RPMI7951 (cell line): ENCODE data around the gene SSX3. TPM values are rescaled to one million over a fixed set of nuclear protein-coding genes. Genes with fewer than 3 reads are reported as not detected.
"Not testable (repeated sequence)": the region's sequence is repeated elsewhere in the genome, so short reads cannot be mapped to it uniquely, and the experiment has no call there.

Experiments used
- DNase-seq: peaks from one replicate; pipeline ENCODE4 v3.0.0-alpha.2; 2012; ENCODE audit warnings: low read depth
- total RNA-seq: library from RNA; depleted of rRNA; stranded (reverse); fragments of >200 nt; shearing (Covaris generic); gene quantifications from 2 replicates; pipeline ENCODE4 v1.2.3, GENCODE V29; 2014; rRNA removed

Gene SSX3, protein sequence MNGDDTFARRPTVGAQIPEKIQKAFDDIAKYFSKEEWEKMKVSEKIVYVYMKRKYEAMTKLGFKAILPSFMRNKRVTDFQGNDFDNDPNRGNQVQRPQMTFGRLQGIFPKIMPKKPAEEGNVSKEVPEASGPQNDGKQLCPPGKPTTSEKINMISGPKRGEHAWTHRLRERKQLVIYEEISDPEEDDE
- total RNA-seq: not detected in 2 replicates

DNA sequence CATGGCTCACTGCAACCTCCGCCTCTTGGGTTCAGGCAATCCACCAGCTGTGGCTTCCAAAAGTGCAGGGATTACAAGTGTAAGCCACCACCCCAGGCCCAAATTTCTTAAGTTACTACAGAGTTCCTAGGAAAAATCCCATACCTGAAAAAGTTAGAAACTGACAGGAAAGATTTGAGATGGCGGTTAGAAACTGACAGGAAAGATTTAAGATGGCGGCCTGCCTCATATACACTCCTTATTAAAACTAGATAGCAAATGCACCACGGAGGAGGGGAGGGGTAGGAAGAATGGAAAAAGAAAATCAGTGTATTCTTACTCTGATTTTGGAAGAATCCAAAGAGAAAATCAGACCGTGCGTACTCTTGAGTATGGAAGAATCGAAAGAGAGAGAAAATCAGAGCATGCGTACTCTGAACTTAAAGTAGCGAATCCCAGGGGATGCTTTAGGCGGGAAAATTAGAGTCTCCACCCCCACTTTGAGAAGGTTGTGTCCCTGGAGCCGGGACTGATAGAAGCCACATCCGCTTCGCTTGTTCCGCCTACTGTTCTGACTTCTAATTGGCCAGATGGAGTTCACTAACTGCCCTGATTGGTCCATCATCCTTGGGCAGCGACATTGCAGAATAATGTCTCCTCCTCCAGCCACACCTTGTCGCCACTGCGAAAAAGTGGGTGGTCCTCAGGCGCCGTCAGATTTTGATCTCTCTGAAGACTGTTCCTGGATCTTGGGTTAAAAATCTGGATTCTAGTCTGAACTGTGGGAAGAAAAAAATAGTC lies at the start of gene SSX3:
Gene SSX3, minus strand, starts transcription at position 389 of the 780 bp plus-strand sequence. CDS start 1,454 bp downstream, outside the sequence.
- not testable (repeated sequence) for DNase-seq

DNA sequence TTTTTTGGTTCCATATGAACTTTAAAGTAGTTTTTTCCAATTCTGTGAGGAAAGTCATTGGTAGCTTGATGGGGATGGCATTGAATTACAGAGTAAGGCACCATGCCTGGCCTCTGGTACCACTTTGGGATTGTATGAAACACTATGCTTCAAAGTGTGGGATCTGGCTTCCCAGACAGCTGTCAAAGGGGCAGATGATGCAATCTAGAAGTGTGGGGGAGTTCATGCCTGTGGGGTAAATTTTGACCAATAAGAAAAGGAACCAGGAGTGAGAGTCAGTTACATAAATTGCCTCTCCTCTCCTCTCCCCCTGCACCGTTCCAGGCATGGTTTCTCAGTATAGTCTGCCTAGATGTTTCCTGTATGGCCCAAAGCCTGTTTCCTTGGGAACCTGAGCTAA lies 41.3 kb upstream of the SSX3 start:
- DNase-seq: not testable (repeated sequence)

DNA sequence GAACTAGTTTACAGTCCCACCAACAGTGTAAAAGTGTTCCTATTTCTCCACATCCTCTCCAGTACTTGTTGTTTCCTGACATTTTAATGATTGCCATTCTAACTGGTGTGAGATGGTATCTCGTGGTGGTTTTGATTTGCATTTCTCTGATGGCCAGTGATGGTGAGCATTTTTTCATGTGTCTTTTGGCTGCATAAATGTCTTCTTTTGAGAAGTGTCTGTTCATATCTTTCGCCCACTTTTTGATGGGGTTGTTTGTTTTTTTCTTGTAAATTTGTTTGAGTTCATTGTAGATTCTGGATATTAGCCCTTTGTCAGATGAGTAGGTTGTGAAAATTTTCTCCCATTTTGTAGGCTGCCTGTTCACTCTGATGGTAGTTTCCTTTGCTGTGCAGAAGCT lies 40.4 kb upstream of the SSX3 start:
- DNase-seq: not testable (repeated sequence)

DNA sequence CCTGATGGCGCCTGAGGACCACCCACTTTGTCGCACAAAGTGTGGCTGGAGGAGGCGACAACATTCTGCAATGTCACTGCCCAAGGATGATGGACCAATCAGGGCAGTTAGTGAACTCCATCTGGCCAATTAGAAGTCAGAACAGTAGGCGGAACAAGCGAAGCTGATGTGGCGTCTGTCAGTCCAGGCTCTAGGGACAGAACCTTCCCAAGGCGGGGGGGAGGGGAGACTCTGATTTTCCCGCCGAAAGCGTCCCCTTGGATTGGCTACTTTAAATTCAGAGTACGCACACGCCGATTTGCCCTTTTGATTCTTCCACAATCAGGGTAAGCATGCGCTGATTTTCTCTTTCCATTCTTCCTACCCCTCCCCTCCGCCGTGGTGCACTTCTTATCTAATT lies 26.7 kb upstream of the SSX3 start, which contains the start of gene SSX4:
Gene SSX4, plus strand, starts transcription at position 301 of the 400 bp plus-strand sequence. CDS start 515 bp downstream, outside the sequence.
- DNase-seq: not testable (repeated sequence)

DNA sequence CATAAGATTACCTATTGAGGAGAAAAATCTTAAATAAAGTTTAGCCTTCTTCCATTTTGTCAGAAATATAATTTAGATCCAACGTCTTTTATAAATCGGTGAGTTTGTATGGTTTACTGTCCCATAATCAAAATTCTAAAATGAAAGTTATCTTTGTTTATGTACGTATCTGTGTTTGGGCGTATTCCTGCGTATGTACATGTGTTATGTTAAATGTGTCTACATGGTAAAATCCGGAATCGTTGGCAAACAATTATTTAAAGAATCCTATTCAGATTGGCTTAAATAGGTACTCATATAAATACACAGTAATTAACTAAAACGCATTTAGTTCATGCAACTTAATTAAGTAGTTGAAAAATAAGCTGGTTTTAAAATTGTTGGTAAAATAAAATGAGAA lies 13.9 kb upstream of the SSX3 start:
- not testable (repeated sequence) for DNase-seq

DNA sequence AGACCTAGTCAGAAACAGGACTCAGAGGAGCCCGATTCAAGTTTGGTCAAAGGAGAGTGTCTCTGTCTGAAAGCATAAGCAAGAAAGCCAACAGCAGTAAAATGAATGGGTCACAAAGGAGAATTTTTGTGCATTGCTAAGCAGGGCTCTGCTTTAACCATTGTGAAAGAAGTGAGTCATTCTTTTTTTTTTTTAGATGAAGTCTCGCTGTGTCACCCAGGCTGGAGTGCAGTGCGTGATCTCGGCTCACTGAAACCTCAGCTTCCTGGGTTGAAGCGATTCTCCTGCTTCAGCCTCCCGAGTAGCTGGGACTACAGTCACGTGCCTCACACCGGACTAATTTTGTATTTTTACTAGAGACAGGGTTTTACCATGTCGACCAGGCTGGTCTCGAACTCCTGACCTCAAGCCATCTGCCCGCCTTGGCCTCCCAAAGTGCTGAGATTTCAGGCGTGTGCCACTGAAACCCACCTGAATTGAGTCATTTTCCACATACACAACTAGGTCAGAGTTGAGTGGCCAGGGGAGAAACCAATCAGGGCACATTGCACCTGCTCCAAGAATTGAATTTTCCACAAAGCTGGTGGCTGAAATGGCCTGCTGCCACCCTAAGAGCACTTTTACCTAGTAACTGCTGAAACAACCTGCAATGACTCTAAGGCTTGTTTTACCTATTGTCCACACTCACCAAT lies 11.4 kb upstream of the SSX3 start:
- not testable (repeated sequence) for DNase-seq

DNA sequence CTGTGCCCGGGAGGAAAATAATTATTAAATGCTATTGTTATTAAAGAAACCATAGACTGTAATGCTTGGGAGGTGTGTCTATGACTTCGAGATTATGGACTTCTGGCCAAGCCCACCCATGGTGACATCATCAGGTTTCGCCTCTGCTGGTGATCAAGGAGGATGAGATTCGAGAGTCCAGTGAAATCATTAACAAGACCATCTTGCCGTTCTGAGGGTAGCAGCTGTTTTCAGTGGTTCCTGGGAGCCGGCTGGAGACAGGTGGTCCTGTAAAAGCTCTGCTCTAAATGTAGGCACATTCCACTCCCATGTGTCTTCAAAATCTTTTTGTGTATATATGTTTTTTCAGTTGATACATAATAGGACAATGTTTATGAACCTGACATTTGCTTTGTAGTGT lies 2.8 kb upstream of the SSX3 start:
- DNase-seq: not testable (repeated sequence)

DNA sequence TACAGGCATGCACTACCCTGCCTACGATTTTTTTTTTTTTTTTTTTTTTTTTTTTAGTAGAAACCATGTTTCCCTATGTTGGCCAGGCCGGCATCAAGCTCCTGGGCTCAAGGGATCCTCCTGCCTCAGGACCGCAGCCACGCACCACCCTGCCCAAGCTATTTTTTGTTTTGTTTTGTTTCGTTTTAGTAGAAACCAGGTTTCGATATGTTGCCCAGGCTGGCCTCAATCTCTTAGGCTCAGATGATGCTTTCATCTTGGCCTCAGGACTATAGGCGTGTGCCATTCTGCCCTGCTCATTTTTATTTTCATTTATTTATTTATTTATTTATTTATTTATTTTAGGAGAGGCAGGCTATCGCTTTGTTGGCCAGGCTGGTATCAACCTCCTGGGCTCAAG lies 1.2 kb upstream of the SSX3 start:
- DNase-seq: no peak

DNA sequence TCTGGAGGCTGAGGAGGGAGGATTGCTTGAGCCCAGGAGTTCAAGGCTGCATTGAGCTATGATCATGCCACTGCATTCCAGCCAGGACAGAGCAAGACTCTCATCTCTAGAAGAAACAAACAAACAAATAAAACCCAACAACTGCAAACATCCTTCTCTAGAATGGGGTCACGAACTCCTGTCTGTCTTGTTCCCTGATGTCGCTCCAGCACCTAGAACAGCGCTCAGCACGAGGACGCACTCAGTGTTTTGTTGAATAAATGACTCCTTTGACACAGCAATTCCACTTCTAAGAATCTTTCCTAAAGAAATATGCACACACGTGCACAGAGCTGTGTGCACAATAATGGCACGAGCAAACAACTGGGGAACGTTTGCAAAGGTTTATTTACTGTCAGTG lies 10.4 kb downstream of the SSX3 start:
- DNase-seq: not testable (repeated sequence)

DNA sequence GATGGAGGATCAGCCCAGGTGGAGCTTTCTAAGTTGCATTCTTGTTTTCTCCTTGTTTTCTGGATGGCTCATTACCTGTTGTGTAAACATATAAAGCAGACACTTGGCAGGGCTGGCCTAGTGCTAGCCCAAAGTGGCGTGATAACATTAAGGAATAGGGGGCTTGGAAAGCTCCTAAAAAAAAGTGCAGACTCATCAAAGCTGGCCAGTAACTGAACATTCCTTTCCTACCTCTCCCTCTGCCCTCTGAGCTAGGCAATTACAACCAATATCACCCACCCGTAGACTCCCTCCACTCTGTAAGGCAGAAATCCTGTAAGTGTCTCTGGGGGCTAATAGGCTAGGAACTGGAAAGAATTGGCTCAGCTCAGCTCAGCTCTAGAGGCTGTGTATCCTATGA lies 42.5 kb downstream of the SSX3 start:
- DNase-seq: not testable (repeated sequence)

DNA sequence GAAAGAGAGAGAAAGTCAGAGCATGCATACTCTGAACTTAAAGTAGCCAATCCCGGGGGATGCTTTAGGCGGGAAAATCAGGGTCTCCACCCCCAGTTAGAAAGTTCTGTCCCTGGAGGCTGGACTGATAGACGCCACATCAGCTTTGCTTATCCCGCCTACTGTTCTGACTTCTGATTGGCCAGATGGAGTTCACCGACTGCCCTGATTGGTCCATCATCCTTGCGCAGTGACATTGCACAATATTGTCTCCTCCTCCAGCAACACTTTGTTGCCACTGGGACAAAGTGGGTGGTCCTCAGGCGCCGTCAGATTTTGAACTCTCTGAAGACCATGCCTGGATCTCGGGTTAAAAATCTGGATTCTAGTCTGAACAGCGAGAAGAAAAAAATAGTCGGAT lies 50.3 kb downstream of the SSX3 start:
- DNase-seq: peak; percentile 64

Other genes starting within 250 kb of the SSX3 start
- not detected in 2 replicates for gene SPACA5B, start 226.1 kb downstream of the SSX3 start, total RNA-seq
- not detected in 2 replicates for gene SSX5, start 159.9 kb downstream of the SSX3 start, total RNA-seq
- 0.49 and 2.0 TPM in 2 replicates for gene SSX1, start 101.3 kb downstream of the SSX3 start, total RNA-seq
- gene SSX4, start 26.8 kb upstream of the SSX3 start, total RNA-seq: 0.36 TPM in 1 of 2 replicates, not detected in the other
- gene SSX4B, start 55.3 kb upstream of the SSX3 start, total RNA-seq: 0.36 TPM in 1 of 2 replicates, not detected in the other
- 0.24 and 0.98 TPM in 2 replicates for gene SLC38A5, start 113.6 kb upstream of the SSX3 start, total RNA-seq
- 120 and 137 TPM in 2 replicates for gene FTSJ1, start 119.5 kb upstream of the SSX3 start, total RNA-seq
- gene PORCN, start 152.3 kb upstream of the SSX3 start, total RNA-seq: 27.2 and 33.6 TPM in 2 replicates
- gene EBP, start 165.1 kb upstream of the SSX3 start, total RNA-seq: 135 and 174 TPM in 2 replicates
- gene TBC1D25, start 183.0 kb upstream of the SSX3 start, total RNA-seq: 5.9 and 7.4 TPM in 2 replicates
- 200 and 208 TPM in 2 replicates for gene RBM3, start 217.8 kb upstream of the SSX3 start, total RNA-seq
- gene WDR13, start 240.8 kb upstream of the SSX3 start, total RNA-seq: 62.4 and 74.1 TPM in 2 replicates